Activated CD4-positive, CD25-positive, alpha-beta regulatory T cell treated with anti-CD3 and anti-CD28 coated beads, Interleukin-2, amount 50 U/mL, for 72 hours (primary cell): Measurements from ENCODE around the gene FKBP6.
A peak's percentile ranks its signal among the peaks of the same experiment; 100 is the strongest.
"Not testable (repeated sequence)": the region's sequence is repeated elsewhere in the genome, so short reads cannot be mapped to it uniquely, and the experiment has no call there.

ENCODE experiments used
- DNase-seq: peaks from one replicate; pipeline ENCODE4 v3.0.0; 2021

The FKBP6 gene

GRCh38 chr7:73324081-73324845, 3.7 kb upstream of the FKBP6 start:
- DNase-seq: peak; percentile 41

- not testable (repeated sequence) for DNase-seq
Measured at GRCh38 chr7:73325424-73325823, 2.5 kb upstream of the FKBP6 start.

GRCh38 chr7:73327449-73327848, 512 bp upstream of the FKBP6 start:
- not testable (repeated sequence) for DNase-seq

- no peak for DNase-seq
Measured at GRCh38 chr7:73328696-73329095, 735 bp downstream of the FKBP6 start.

- DNase-seq: no peak
Measured at GRCh38 chr7:73329861-73330581, 2.1 kb downstream of the FKBP6 start.

GRCh38 chr7:73330772-73331171, 2.8 kb downstream of the FKBP6 start:
- DNase-seq: no peak

GRCh38 chr7:73332447-73332846, 4.5 kb downstream of the FKBP6 start:
- DNase-seq: no peak

GRCh38 chr7:73338321-73338720, 10.4 kb downstream of the FKBP6 start:
- DNase-seq: no peak

GRCh38 chr7:73340514-73340913, 12.6 kb downstream of the FKBP6 start:
- DNase-seq: no peak

- no peak for DNase-seq
Measured at GRCh38 chr7:73341877-73342276, 13.9 kb downstream of the FKBP6 start.

GRCh38 chr7:73342645-73343044, 14.7 kb downstream of the FKBP6 start:
- no peak for DNase-seq

- no peak for DNase-seq
Measured at GRCh38 chr7:73343671-73344380, 15.9 kb downstream of the FKBP6 start.

- DNase-seq: no peak
Measured at GRCh38 chr7:73345538-73345937, 17.6 kb downstream of the FKBP6 start.

GRCh38 chr7:73345951-73346350, 18.0 kb downstream of the FKBP6 start:
- DNase-seq: no peak

- DNase-seq: no peak
Measured at GRCh38 chr7:73349763-73350162, 21.8 kb downstream of the FKBP6 start.

- no peak for DNase-seq
Measured at GRCh38 chr7:73350306-73351068, 22.5 kb downstream of the FKBP6 start.

GRCh38 chr7:73351447-73352167, 23.6 kb downstream of the FKBP6 start:
- DNase-seq: no peak

GRCh38 chr7:73352784-73353183, 24.8 kb downstream of the FKBP6 start:
- no peak for DNase-seq

- DNase-seq: no peak
Measured at GRCh38 chr7:73353243-73353642, 25.3 kb downstream of the FKBP6 start.

- no peak for DNase-seq
Measured at GRCh38 chr7:73354196-73354595, 26.2 kb downstream of the FKBP6 start.

- DNase-seq: no peak
Measured at GRCh38 chr7:73354821-73355220, 26.9 kb downstream of the FKBP6 start.

- DNase-seq: no peak
Measured at GRCh38 chr7:73356159-73356558, 28.2 kb downstream of the FKBP6 start.
